NB4 (cell line): ENCODE measurements around the gene STON2.

ENCODE experiments used
- MYC ChIP-seq: IDR thresholded peaks from 2 replicates; pipeline ENCODE4 v1.6.1; 2011; ENCODE audit warnings: low read depth, low read length
- TF ChIP-seq, protein P1 (sequence below): IDR thresholded peaks from one replicate; pipeline ENCODE4 v1.5.1; 2012; ENCODE audit warnings: low read depth, low read length

- TF ChIP-seq, protein P1, sequence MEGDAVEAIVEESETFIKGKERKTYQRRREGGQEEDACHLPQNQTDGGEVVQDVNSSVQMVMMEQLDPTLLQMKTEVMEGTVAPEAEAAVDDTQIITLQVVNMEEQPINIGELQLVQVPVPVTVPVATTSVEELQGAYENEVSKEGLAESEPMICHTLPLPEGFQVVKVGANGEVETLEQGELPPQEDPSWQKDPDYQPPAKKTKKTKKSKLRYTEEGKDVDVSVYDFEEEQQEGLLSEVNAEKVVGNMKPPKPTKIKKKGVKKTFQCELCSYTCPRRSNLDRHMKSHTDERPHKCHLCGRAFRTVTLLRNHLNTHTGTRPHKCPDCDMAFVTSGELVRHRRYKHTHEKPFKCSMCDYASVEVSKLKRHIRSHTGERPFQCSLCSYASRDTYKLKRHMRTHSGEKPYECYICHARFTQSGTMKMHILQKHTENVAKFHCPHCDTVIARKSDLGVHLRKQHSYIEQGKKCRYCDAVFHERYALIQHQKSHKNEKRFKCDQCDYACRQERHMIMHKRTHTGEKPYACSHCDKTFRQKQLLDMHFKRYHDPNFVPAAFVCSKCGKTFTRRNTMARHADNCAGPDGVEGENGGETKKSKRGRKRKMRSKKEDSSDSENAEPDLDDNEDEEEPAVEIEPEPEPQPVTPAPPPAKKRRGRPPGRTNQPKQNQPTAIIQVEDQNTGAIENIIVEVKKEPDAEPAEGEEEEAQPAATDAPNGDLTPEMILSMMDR: no peak
- TF ChIP-seq MYC: no peak
Observed at GRCh38 chr14:81447021-81447764, 47.1 kb upstream of the STON2 start.
